GM21619 (cell line): ENCODE measurements around the gene GDF7.

Experiments
- ATAC-seq: cut with Tn5 transposase; IDR thresholded peaks from one replicate; pipeline ENCODE4 v1.9.1; 2021; ENCODE audit not compliant: unreplicated experiment

The GDF7 gene

GRCh38 chr2:20660506-20661420, 6.2 kb upstream of the GDF7 start:
- no peak for ATAC-seq

- peak; percentile 68 for ATAC-seq
Observed at GRCh38 chr2:20661421-20662307, 5.3 kb upstream of the GDF7 start.

- no peak for ATAC-seq
Observed at GRCh38 chr2:20662308-20662937, 4.5 kb upstream of the GDF7 start.

GRCh38 chr2:20663196-20664070, 3.5 kb upstream of the GDF7 start:
- ATAC-seq: no peak

- no peak for ATAC-seq
Observed at GRCh38 chr2:20664071-20664390, 2.9 kb upstream of the GDF7 start.

GRCh38 chr2:20664431-20665242, 2.3 kb upstream of the GDF7 start:
- ATAC-seq: no peak

- no peak for ATAC-seq
Observed at GRCh38 chr2:20665243-20666004, 1.5 kb upstream of the GDF7 start.

- peak; percentile 3 for ATAC-seq
Observed at GRCh38 chr2:20666005-20666303, 990 bp upstream of the GDF7 start.

GRCh38 chr2:20667151-20667530, 197 bp downstream of the GDF7 start:
- peak; percentile 19 for ATAC-seq

GRCh38 chr2:20667531-20668401, 822 bp downstream of the GDF7 start:
- ATAC-seq: peak; percentile 12

- ATAC-seq: no peak
Observed at GRCh38 chr2:20668451-20668850, 1.5 kb downstream of the GDF7 start.

GRCh38 chr2:20668871-20669475, 2.0 kb downstream of the GDF7 start:
- ATAC-seq: no peak

GRCh38 chr2:20669562-20670314, 2.8 kb downstream of the GDF7 start:
- ATAC-seq: no peak

GRCh38 chr2:20670315-20671035, 3.5 kb downstream of the GDF7 start:
- ATAC-seq: no peak

- ATAC-seq: no peak
Observed at GRCh38 chr2:20671036-20671735, 4.2 kb downstream of the GDF7 start.

- no peak for ATAC-seq
Observed at GRCh38 chr2:20671736-20672080, 4.8 kb downstream of the GDF7 start.
